Parathyroid adenoma (tissue), 2 donors: ENCODE measurements around the gene BTG2.

ENCODE experiments used
- H2AFZ ChIP-seq: fragments of 300-600 bp; sonication (generic); one replicate; pipeline ENCODE4 v1.7.0; 2017; ENCODE audit warnings: antibody characterized with exemption, mild to moderate bottlenecking
- H3K27ac ChIP-seq: fragments of 300-600 bp; sonication (generic); one replicate; pipeline ENCODE4 v1.7.0; 2017
- H3K27me3 ChIP-seq: fragments of 300-600 bp; sonication (generic); one replicate; pipeline ENCODE4 v1.7.0; 2017; ENCODE audit warnings: low read length; ENCODE audit not compliant: control insufficient read depth, insufficient read depth
- H3K36me3 ChIP-seq: fragments of 300-600 bp; sonication (generic); one replicate; pipeline ENCODE4 v1.7.0; 2017; ENCODE audit warnings: low read length; ENCODE audit not compliant: control insufficient read depth, insufficient read depth
- H3K4me1 ChIP-seq: fragments of 300-600 bp; sonication (generic); one replicate; pipeline ENCODE4 v1.7.0; 2017; ENCODE audit warnings: control low read depth
- H3K4me2 ChIP-seq: fragments of 300-600 bp; sonication (generic); one replicate; pipeline ENCODE4 v1.7.0; 2017; ENCODE audit warnings: low read length
- H3K4me3 ChIP-seq: fragments of 300-600 bp; sonication (generic); one replicate; pipeline ENCODE4 v1.7.0; 2017; ENCODE audit warnings: low read depth, low read length
- H3K79me2 ChIP-seq: fragments of 300-600 bp; sonication (generic); one replicate; pipeline ENCODE4 v1.7.0; 2017; ENCODE audit warnings: control low read depth
- H3K9ac ChIP-seq: fragments of 300-600 bp; sonication (generic); one replicate; pipeline ENCODE4 v1.7.0; 2017; ENCODE audit warnings: mild to moderate bottlenecking
- H3K9me3 ChIP-seq: fragments of 300-600 bp; sonication (generic); one replicate; pipeline ENCODE4 v1.7.0; 2017; ENCODE audit warnings: low read length; ENCODE audit not compliant: control insufficient read depth
- CTCF ChIP-seq: fragments of 300-600 bp; sonication (generic); IDR thresholded peaks from one replicate; pipeline ENCODE4 v1.7.0; 2017; ENCODE audit warnings: antibody characterized with exemption, mild to moderate bottlenecking
- donor health status: primary hyperparathyroidism.

Gene BTG2

GRCh38 chr1:203328714-203329122 lies 23.4 kb downstream of the BTG2 start:
- H3K27me3 ChIP-seq = no peaks in the 10 kb centered on the region
- no peaks in the 10 kb centered on the region for H3K9me3 ChIP-seq
- peak overlapping the region; percentile 21 for H3K4me3 ChIP-seq
- no peaks in the 10 kb centered on the region for H3K79me2 ChIP-seq
- H3K36me3 ChIP-seq = no peaks in the 10 kb centered on the region
- no peak overlapping the region for H3K9ac ChIP-seq
- H3K4me1 ChIP-seq = peaks cover 32% of the 10 kb centered on the region
- H3K4me2 ChIP-seq = peak overlapping the region; percentile 46
- no peak for TF ChIP-seq CTCF
- H2AFZ ChIP-seq = peak overlapping the region; percentile 33
- H3K27ac ChIP-seq = peak overlapping the region; percentile 95

GRCh38 chr1:203331224-203331623 lies 25.9 kb downstream of the BTG2 start:
- Histone ChIP-seq H3K9me3 (no peaks in the 10 kb centered on the region), H3K79me2 (no peaks in the 10 kb centered on the region), H3K4me1 (peaks cover 24% of the 10 kb centered on the region), H3K9ac (no peak overlapping the region), H3K27me3 (no peaks in the 10 kb centered on the region), H3K27ac (no peak overlapping the region), H3K4me2 (no peak overlapping the region), H2AFZ (no peak overlapping the region), H3K36me3 (no peaks in the 10 kb centered on the region), H3K4me3 (no peak overlapping the region)
- no peak for TF ChIP-seq CTCF

- Histone ChIP-seq H3K9me3 (no peaks in the 10 kb centered on the region), H3K9ac (no peak overlapping the region), H3K4me3 (no peak overlapping the region), H3K27me3 (no peaks in the 10 kb centered on the region), H3K27ac (no peak overlapping the region), H3K36me3 (no peaks in the 10 kb centered on the region), H3K4me1 (peaks cover 6% of the 10 kb centered on the region), H3K79me2 (no peaks in the 10 kb centered on the region), H3K4me2 (peak overlapping the region; percentile 15), H2AFZ (peak overlapping the region; percentile 50)
- TF ChIP-seq CTCF = no peak
Measured at GRCh38 chr1:203335503-203335902, 30.2 kb downstream of the BTG2 start.

GRCh38 chr1:203336097-203336496 lies 30.8 kb downstream of the BTG2 start:
- no peak overlapping the region for H3K9ac ChIP-seq
- no peaks in the 10 kb centered on the region for H3K9me3 ChIP-seq
- TF ChIP-seq CTCF = no peak
- H3K4me3 ChIP-seq = no peak overlapping the region
- H3K36me3 ChIP-seq = no peaks in the 10 kb centered on the region
- peak overlapping the region; percentile 15 for H3K4me2 ChIP-seq
- H2AFZ ChIP-seq = no peak overlapping the region
- H3K79me2 ChIP-seq = no peaks in the 10 kb centered on the region
- H3K27ac ChIP-seq = no peak overlapping the region
- H3K27me3 ChIP-seq = no peaks in the 10 kb centered on the region
- H3K4me1 ChIP-seq = peaks cover 6% of the 10 kb centered on the region

GRCh38 chr1:203338335-203339036 lies 33.2 kb downstream of the BTG2 start:
- TF ChIP-seq CTCF = peak; percentile 76
- H3K36me3 ChIP-seq = no peaks in the 10 kb centered on the region
- no peaks in the 10 kb centered on the region for H3K9me3 ChIP-seq
- no peak overlapping the region for H3K9ac ChIP-seq
- H3K27ac ChIP-seq = no peak overlapping the region
- no peak overlapping the region for H3K4me3 ChIP-seq
- H3K79me2 ChIP-seq = no peaks in the 10 kb centered on the region
- no peak overlapping the region for H3K4me2 ChIP-seq
- H3K27me3 ChIP-seq = no peaks in the 10 kb centered on the region
- no peak overlapping the region for H2AFZ ChIP-seq
- H3K4me1 ChIP-seq = peaks cover 6% of the 10 kb centered on the region
